Astrocyte of the hippocampus (primary cell): ENCODE results near the gene IQCM.
"Not testable (repeated sequence)": the region's sequence is repeated elsewhere in the genome, so short reads cannot be mapped to it uniquely, and the experiment has no call there.

ENCODE experiments used
- DNase-seq: peaks from one replicate; pipeline ENCODE4 v3.0.0; 2011; ENCODE audit warnings: low read depth, low spot score

The IQCM gene

DNA sequence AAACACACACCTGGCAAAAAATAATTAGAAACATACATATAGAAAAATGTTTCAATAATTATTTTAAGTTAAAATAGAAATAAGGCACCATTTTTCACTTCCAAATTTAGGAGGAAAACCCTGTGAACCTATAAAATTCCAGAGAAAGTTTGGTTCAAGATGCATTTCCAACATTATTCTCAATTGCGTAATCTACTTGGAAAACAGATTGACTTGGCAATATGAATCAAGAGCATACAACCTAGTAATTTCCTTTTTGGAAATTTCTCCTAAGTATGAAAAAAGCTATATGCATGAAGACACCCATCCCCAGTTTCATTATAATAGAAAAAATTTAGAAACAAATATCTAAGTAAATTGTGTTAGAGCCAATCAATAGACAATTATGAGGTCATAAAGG, 242.9 kb downstream of the IQCM start:
- no peak for DNase-seq

DNA sequence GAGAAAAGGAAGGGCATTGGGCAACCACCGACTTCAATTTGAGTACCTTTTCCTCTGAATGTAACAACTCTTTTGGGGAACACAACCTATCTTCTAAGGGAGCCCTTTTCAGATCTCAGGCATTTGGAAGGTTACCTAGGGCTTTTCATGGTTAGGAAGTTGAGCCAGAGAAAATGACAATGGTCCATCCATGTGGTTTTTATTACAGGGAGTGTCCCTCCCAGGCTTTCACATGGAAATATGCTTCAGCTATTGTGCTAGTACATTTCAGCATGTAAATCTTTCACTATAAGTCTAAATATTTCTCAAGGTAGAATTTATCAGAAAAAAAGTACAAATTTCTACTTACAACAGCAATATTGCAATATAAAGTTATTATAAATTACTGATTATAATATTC, 259.8 kb downstream of the IQCM start:
- DNase-seq = no peak

DNA sequence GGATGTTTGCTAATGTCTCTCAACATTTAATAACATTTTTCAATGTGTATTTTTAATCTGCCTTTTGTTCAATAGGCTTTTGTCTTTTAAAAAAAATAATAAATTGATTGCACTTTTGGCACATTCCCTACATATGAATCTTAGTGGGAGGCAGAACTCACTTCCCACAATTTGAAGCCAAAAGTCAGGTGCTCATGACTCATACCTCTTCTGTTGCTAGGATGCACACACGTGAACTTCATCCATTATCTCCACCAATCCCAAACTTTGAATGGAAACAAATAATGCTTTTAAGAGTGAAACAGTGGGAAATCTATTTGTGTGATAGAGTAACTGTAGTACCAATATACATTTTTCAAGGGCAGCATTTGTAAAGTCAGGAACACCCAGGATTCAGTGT, 260.5 kb downstream of the IQCM start:
- DNase-seq = peak; percentile 52

- peak; percentile 76 for DNase-seq
Measured at GRCh38 chr4:149553959-149554520, 261.6 kb downstream of the IQCM start.

GRCh38 chr4:149552601-149553000, 263.0 kb downstream of the IQCM start:
- no peak for DNase-seq

DNA sequence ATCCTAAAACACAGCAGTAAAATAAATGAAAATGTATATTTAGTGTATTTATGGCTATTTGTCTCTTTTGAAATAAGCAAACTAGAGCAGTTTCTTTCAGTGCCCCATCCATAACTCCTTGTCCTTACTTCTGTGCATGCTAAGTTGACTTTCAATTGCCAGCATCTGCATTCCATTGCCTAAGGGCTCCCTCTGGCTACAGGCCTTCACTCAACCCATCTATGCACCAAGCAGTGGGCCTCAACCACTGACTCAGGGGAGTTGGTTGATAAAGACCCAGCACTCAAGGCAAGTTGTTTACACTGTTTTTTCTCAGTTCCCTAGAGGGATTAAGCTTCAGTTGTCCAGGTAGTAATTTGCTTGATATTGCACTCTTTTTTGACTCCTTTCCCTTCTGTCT, 265.7 kb downstream of the IQCM start:
- DNase-seq = peak; percentile 34

DNA sequence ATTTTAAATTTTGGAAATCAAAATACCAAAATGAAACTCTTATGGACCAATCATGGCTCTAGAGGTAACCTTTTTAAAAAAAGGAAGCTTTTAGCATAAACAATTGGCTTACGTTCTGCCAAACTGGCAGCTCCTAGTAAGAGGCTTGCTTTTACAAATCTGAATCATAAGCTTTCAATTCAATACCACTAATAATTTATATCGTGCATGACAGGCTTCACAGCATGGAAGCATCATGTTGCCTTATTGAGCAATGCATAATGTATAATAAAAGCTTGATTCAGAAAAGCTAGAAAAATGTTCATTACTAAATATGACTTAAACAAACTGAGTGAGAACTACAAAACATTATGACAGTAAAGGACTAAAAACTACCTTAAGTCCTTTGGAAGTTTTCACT, 280.9 kb downstream of the IQCM start:
- no peak for DNase-seq

DNA sequence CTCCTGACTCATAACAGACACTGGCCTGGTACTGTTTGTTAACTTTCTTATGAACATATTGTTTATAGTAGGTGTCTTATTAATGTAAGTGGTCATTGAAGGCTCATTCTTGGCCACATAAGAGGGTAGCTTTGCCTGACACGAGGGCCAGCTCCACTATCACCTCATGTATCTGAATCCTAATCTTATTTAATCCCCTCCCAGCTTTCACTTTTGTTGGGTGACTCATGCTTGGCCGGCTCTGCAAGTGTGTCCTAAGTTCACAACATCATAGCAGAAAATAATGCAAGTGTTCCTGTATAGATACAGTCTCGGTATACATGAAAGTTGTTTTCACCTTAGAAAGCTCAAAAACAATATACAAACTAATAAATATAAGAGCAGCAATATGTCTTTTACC, 283.8 kb downstream of the IQCM start:
- DNase-seq = peak; percentile 47

GRCh38 chr4:149523039-149523438, 292.6 kb downstream of the IQCM start:
- no peak for DNase-seq

GRCh38 chr4:149521611-149522425, 293.8 kb downstream of the IQCM start:
- peak; percentile 45 for DNase-seq

GRCh38 chr4:149518471-149518870, 297.2 kb downstream of the IQCM start:
- DNase-seq = peak; percentile 3

GRCh38 chr4:149513081-149513480, 302.6 kb downstream of the IQCM start:
- DNase-seq = no peak

DNA sequence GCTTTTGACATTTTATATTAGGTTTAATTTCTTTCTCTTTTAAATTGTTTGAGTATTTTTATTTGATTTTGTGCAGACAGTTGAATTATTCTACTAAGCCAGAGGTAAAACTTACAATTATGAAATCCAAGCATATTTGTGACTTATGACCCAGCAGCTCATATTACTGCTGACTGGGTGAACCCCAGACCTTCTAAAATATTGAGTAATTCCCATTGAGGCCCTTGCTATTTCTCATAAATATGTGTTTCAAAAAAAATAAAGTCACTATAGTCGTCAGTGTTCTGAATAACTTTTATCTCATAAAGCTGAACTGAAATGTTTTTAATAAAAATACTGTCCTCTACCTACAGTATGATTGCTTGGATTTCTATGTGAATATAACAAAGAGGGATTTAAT, 303.1 kb downstream of the IQCM start:
- no peak for DNase-seq

- DNase-seq = no peak
Measured at GRCh38 chr4:149511558-149512298, 303.9 kb downstream of the IQCM start.

GRCh38 chr4:149507309-149507708, 308.3 kb downstream of the IQCM start:
- not testable (repeated sequence) for DNase-seq

- DNase-seq = no peak
Measured at GRCh38 chr4:149500806-149501205, 314.8 kb downstream of the IQCM start.

DNA sequence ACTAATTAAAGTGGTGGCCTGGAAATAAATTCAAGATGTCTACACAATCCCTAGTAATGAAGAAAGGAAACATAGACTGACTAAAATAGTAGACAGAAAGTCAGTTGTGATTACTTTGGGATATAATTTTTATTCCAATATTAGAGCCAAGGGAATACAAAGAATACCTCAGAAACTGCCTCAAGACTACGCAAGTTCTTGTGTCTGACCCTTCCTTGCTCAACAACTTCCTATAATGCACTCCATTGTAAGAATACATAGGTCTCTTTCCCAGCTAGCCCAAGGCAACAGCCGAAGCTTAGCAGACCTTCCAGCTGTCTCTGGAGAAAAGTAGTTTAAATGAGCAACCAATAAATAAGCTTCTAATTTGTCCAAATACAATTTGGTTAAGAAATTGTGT, 315.9 kb downstream of the IQCM start:
- DNase-seq = no peak

DNA sequence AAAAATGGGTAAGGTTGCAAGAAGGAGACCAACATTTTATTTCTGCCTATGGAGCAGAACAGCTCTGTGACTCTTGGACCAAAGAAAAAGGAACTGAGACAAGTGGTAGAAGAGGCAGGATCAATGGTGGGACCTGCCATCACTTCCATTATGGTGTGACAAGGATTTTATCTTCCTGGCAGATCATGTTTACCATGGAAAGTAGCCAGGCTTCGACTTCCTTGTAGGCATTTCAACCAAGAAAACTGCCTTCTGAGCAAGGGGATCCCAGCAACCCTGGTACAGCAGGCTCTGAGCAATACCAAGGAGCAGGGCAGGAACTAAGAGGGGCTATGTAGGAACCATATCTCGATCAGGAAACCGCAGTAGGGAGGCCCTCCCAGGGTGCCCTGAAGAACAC, 317.4 kb downstream of the IQCM start:
- no peak for DNase-seq

- peak; percentile 34 for DNase-seq
Measured at GRCh38 chr4:149493492-149493891, 322.2 kb downstream of the IQCM start.

DNA sequence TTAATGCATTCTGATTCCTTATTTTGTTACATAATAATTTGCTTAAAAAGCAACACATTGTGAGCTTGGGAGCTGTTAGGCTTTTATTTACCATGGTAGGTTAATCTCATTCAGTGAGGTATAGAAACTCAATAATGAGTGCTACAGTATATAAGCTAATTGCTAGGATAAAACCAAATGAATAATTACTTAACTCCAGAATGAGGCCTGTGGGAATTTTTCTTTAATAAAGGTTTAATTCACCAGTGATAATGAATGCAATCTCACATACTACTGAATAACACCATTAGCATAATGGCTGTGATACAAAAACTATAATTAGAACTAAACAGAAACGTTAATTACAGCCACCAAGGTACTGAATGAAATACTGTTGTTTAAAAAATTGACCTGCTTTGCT, 326.3 kb downstream of the IQCM start:
- no peak for DNase-seq

DNA sequence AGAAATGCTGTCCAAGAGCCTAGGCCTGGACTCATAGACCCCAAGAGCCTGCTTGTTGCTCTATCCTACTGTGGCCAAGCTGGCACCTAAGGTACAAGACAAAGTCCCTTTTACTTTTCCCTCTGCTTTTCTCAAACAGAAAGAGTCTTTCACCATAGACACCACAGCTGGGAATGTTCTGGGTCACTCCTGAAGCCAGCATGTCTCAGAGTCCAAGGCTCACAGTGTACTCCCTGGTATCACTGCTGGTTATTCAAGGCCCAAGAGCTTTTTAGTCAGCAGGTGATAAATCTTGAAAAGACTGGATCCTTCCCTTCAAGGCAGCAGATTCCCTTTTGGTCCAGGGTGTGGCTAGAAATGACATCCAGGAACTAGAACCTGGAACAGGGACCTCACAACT, 328.8 kb downstream of the IQCM start:
- no peak for DNase-seq

DNA sequence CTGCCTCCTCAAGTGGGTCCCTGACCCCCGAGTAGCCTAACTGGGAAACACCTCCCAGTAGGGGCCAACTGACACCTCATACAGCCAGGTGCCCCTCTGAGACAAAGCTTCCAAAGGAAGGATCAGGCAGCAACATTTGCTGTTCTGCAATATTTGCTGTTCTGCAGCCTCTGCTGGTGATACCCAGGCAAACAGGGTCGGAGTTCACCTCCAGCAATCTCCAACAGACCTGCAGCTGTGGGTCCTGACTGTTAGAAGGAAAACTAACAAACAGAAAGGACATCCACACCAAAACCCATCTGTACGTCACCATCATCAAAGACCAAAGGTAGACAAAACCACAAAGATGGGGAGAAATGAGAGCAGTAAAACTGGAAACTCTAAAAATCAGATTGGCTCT, 347.0 kb downstream of the IQCM start:
- not testable (repeated sequence) for DNase-seq

DNA sequence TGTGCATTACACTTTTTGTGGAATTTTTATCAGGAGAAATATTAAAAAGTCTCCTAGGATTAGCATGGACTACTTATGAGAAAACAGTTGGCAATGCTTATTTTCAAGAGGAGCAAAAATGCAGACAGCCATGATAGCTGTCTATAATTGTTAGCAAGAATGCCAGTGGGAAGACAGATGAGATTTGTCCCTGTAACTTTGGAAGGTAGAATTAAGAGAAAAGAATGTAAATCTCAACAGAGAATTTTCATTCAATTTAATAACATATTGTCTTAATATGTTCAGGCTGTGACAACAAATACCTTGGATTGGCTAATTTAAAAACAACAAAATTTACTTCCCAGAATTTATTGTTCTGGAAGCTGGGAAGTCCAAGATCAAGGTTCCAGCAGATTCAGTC, 349.2 kb downstream of the IQCM start:
- DNase-seq = no peak
